OCI-LY7 (cell line): ENCODE results near the gene LIPE. TPM values are rescaled to one million over a fixed set of nuclear protein-coding genes. Genes with fewer than 3 reads are reported as not detected.

Source experiments
- BruUV-seq: library from RNA; stranded (reverse); fragments of 400-500 nt; replicated peaks from 2 replicates; lab custom pipeline; 2021; lab: Mats Ljungman, UMichigan
- CTCF ChIA-PET: fragments of 300-600 bp; sonication (Branson Sonifier 250); formaldehyde crosslinking; loops from one replicate; lab custom pipeline; 2022; ENCODE audit warnings: antibody characterized with exemption; ENCODE audit not compliant: unreplicated experiment; lab: Charles Lee
- POLR2A ChIA-PET: fragments of 300-600 bp; sonication (Branson Sonifier 250); formaldehyde crosslinking; loops from one replicate; lab custom pipeline; 2022; ENCODE audit warnings: antibody characterized with exemption; lab: Charles Lee
- DNase-seq: peaks from one replicate; pipeline ENCODE4 v3.0.0-alpha.2; 2015; ENCODE audit warnings: low spot score
- H2AFZ ChIP-seq: fragments of 200-600 bp; sonication (generic), shearing (Covaris generic); 2 replicates; pipeline ENCODE4 v1.6.1; 2014; ENCODE audit warnings: mild to moderate bottlenecking, antibody characterized with exemption, low read length, moderate library complexity
- H3K27ac ChIP-seq: fragments of 200-600 bp; sonication (generic); 2 replicates; pipeline ENCODE4 v1.5.1; 2014; ENCODE audit warnings: mixed run types, low read depth, mild to moderate bottlenecking, moderate library complexity, low read length, inconsistent platforms; ENCODE audit not compliant: poor library complexity, severe bottlenecking
- H3K36me3 ChIP-seq: fragments of 200-600 bp; sonication (generic); 2 replicates; pipeline ENCODE4 v1.6.1; 2014; ENCODE audit warnings: mild to moderate bottlenecking, antibody characterized with exemption, low read length, moderate library complexity, mixed read lengths; ENCODE audit not compliant: insufficient read depth
- H3K4me1 ChIP-seq: fragments of 200-600 bp; sonication (generic); 2 replicates; pipeline ENCODE4 v1.5.1; 2014; ENCODE audit warnings: mild to moderate bottlenecking, low read length; ENCODE audit not compliant: insufficient read depth, poor library complexity, severe bottlenecking
- H3K4me2 ChIP-seq: fragments of 200-600 bp; sonication (generic); 2 replicates; pipeline ENCODE4 v1.6.1; 2014; ENCODE audit warnings: mild to moderate bottlenecking, low read length
- H3K4me3 ChIP-seq: fragments of 200-600 bp; sonication (generic); 2 replicates; pipeline ENCODE4 v1.5.1; 2014; ENCODE audit warnings: mild to moderate bottlenecking, low read depth, low read length; ENCODE audit not compliant: poor library complexity, severe bottlenecking
- H3K79me2 ChIP-seq: fragments of 200-600 bp; sonication (generic); 2 replicates; pipeline ENCODE4 v1.6.1; 2016; ENCODE audit warnings: low read depth, mild to moderate bottlenecking, low read length, moderate library complexity, mixed read lengths; ENCODE audit not compliant: insufficient read depth
- H3K9me2 ChIP-seq: fragments of 200-600 bp; sonication (generic); 2 replicates; pipeline ENCODE4 v1.6.1; 2016; ENCODE audit warnings: mild to moderate bottlenecking, low read length, mixed read lengths; ENCODE audit not compliant: insufficient read depth
- H3K9me3 ChIP-seq: fragments of 200-600 bp; sonication (generic); 2 replicates; pipeline ENCODE4 v1.6.1; 2014; ENCODE audit warnings: mild to moderate bottlenecking, mixed run types, low read length, mixed read lengths
- H4K20me1 ChIP-seq: fragments of 200-600 bp; sonication (generic); 2 replicates; pipeline ENCODE4 v1.6.1; 2014; ENCODE audit warnings: mild to moderate bottlenecking, antibody characterized with exemption, low read length, moderate library complexity, mixed read lengths; ENCODE audit not compliant: insufficient read depth
- CTCF ChIP-seq: fragments of 200-600 bp; sonication (generic); conservative IDR thresholded peaks from 2 replicates; pipeline ENCODE4 v1.5.1; 2014; ENCODE audit warnings: mild to moderate bottlenecking, antibody characterized with exemption, low read length, moderate library complexity, mixed read lengths
- EZH2phosphoT487 ChIP-seq: fragments of 200-600 bp; sonication (generic); IDR thresholded peaks from 2 replicates; pipeline ENCODE4 v1.6.1; 2018; ENCODE audit warnings: low read depth, borderline replicate concordance, mild to moderate bottlenecking, mixed run types, antibody characterized with exemption, low read length, moderate library complexity, mixed read lengths
- intact Hi-C: fragments of 100-400 bp; cut with micrococcal nuclease; formaldehyde crosslinking; loops from one replicate; pipeline ENCODE4 v1.10.0; 2022; ENCODE audit not compliant: unreplicated experiment
- total RNA-seq, 2 experiments: library from RNA; depleted of rRNA in 1 of 2; stranded (reverse); fragments of >200 nt in 1 of 2; shearing (Covaris generic) in 1 of 2; gene quantifications; 2 replicates each; pipeline ENCODE4 v1.2.3, GENCODE V29; 2014 to 2022

The LIPE gene
- total RNA-seq, 2 experiments from 2014 or later: 21.2 to 35.6 TPM

GRCh38 chr19:42368360-42368759 is 58.8 kb downstream of the LIPE start:
- CTCF ChIA-PET: no interaction called here
- Histone ChIP-seq H3K9me2 (no peaks in the 10 kb centered on the region), H3K36me3 (peaks cover 15% of the 10 kb centered on the region), H3K4me2 (no peak overlapping the region), H3K27ac (no peak overlapping the region), H3K79me2 (no peaks in the 10 kb centered on the region), H2AFZ (no peak overlapping the region), H4K20me1 (no peaks in the 10 kb centered on the region), H3K4me3 (no peak overlapping the region), H3K9me3 (peaks cover 11% of the 10 kb centered on the region), H3K4me1 (peaks cover 13% of the 10 kb centered on the region)
- POLR2A ChIA-PET: no interaction called here
- no TSS peak for BruUV-seq
- no peak for DNase-seq
- intact Hi-C loops: no loop called here
- TF ChIP-seq EZH2phosphoT487 (no peak), CTCF (no peak)

DNA sequence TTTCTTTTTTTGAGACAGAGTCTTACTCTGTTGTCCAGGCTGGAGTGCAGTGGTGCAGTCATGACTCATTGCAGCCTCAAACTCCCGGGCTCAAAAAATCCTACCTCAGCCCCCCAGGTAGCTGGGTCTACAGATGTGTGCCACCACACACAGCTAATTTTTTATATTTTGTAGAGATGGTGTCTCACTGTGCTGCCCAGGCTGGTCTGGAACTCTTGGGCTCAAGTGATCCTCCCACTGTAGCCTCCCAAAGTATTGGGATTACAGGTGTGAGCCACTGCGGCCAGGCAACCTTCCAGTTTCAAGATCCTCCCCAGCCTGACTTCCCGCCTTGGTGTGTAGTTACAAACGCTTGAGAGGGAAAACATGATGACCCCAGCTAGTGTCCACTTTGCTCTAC is 59.3 kb downstream of the LIPE start:
- Histone ChIP-seq H3K4me1 (peaks cover 15% of the 10 kb centered on the region), H3K79me2 (no peaks in the 10 kb centered on the region), H2AFZ (no peak overlapping the region), H3K4me2 (no peak overlapping the region), H3K4me3 (no peak overlapping the region), H3K9me3 (peaks cover 11% of the 10 kb centered on the region), H4K20me1 (no peaks in the 10 kb centered on the region), H3K27ac (no peak overlapping the region), H3K9me2 (no peaks in the 10 kb centered on the region), H3K36me3 (peaks cover 19% of the 10 kb centered on the region)
- ChIA-PET CTCF (no interaction called here), POLR2A (no interaction called here)
- intact Hi-C loops: no loop called here
- no peak for DNase-seq
- BruUV-seq: no TSS peak
- no peak for TF ChIP-seq EZH2phosphoT487
- TF ChIP-seq CTCF: no peak

GRCh38 chr19:42366673-42367072 is 60.5 kb downstream of the LIPE start:
- Histone ChIP-seq H3K9me3 (peaks cover 11% of the 10 kb centered on the region), H3K79me2 (no peaks in the 10 kb centered on the region), H4K20me1 (no peaks in the 10 kb centered on the region), H3K4me3 (no peak overlapping the region), H3K36me3 (peaks cover 20% of the 10 kb centered on the region), H2AFZ (no peak overlapping the region), H3K4me2 (no peak overlapping the region), H3K9me2 (no peaks in the 10 kb centered on the region), H3K4me1 (peaks cover 15% of the 10 kb centered on the region), H3K27ac (no peak overlapping the region)
- DNase-seq: no peak
- POLR2A ChIA-PET: no interaction called here
- TF ChIP-seq EZH2phosphoT487 (no peak), CTCF (no peak)
- CTCF ChIA-PET: no interaction called here
- no TSS peak for BruUV-seq
- intact Hi-C loops: no loop called here
